NOMO-1 (cell line): ENCODE results near the gene PID1.

Source experiments
- DNase-seq, 2 experiments: peaks; one replicate each; lab custom pipeline; 2025; ENCODE audit not compliant: unreplicated experiment in 2 of 2; lab: John Stamatoyannopoulos, UW

The PID1 gene

GRCh38 chr2:229173825-229174359 is 97.2 kb downstream of the PID1 start:
- DNase-seq = no peak

- no peak for DNase-seq
Measured at GRCh38 chr2:229170916-229171315, 100.2 kb downstream of the PID1 start.

- no peak for DNase-seq
Measured at GRCh38 chr2:229170171-229170570, 100.9 kb downstream of the PID1 start.

- no peak for DNase-seq
Measured at GRCh38 chr2:229169751-229170150, 101.3 kb downstream of the PID1 start.

GRCh38 chr2:229164545-229165249 is 106.4 kb downstream of the PID1 start:
- DNase-seq = no peak

GRCh38 chr2:229163893-229164292 is 107.2 kb downstream of the PID1 start:
- no peak for DNase-seq

GRCh38 chr2:229162015-229162414 is 109.1 kb downstream of the PID1 start:
- DNase-seq = no peak

- DNase-seq = no peak
Measured at GRCh38 chr2:229160984-229161383, 110.1 kb downstream of the PID1 start.

GRCh38 chr2:229160180-229160579 is 110.9 kb downstream of the PID1 start:
- no peak for DNase-seq

- DNase-seq = no peak
Measured at GRCh38 chr2:229159405-229159804, 111.7 kb downstream of the PID1 start.

- no peak for DNase-seq
Measured at GRCh38 chr2:229154381-229154780, 116.7 kb downstream of the PID1 start.

- no peak for DNase-seq
Measured at GRCh38 chr2:229153951-229154350, 117.1 kb downstream of the PID1 start.

GRCh38 chr2:229153267-229153666 is 117.8 kb downstream of the PID1 start:
- no peak for DNase-seq

- no peak for DNase-seq
Measured at GRCh38 chr2:229152674-229153073, 118.4 kb downstream of the PID1 start.

- no peak for DNase-seq
Measured at GRCh38 chr2:229150317-229150716, 120.8 kb downstream of the PID1 start.

GRCh38 chr2:229141424-229142025 is 129.6 kb downstream of the PID1 start:
- DNase-seq = no peak

GRCh38 chr2:229137639-229138038 is 133.4 kb downstream of the PID1 start:
- DNase-seq = no peak

GRCh38 chr2:229137066-229137465 is 134.0 kb downstream of the PID1 start:
- DNase-seq = no peak

- no peak for DNase-seq
Measured at GRCh38 chr2:229133155-229133772, 137.8 kb downstream of the PID1 start.

- no peak for DNase-seq
Measured at GRCh38 chr2:229132236-229132635, 138.9 kb downstream of the PID1 start.

- no peak for DNase-seq
Measured at GRCh38 chr2:229130522-229130921, 140.6 kb downstream of the PID1 start.
